Thyroid gland (tissue), 4 donors: Measurements from ENCODE around the gene ZBTB34.

Experiments
- CTCF ChIP-seq, 6 experiments: fragments of 200-600 bp in 3 of 6; fragments of 450-650 bp in 3 of 6; sonication (generic) in 3 of 6; IDR thresholded peaks; one replicate each; pipeline ENCODE4 v1.5.1; 2016 to 2019; ENCODE audit warnings: antibody characterized with exemption in 6 of 6, mild to moderate bottlenecking in 2 of 6, inconsistent platforms in 1 of 6, moderate library complexity in 1 of 6
- POLR2A ChIP-seq, 2 donors: fragments of 450-650 bp; IDR thresholded peaks; one replicate each; pipeline ENCODE4 v1.6.1; 2017; ENCODE audit warnings: antibody characterized with exemption in 2 of 2, mild to moderate bottlenecking in 2 of 2, moderate library complexity in 1 of 2

GRCh38 chr9:126844085-126844484, 16.4 kb upstream of the ZBTB34 start:
- TF ChIP-seq CTCF (IDR thresholded peaks at IDR 0.05) (no peak), POLR2A (IDR thresholded peaks at IDR 0.05) (no peak)
